22Rv1 (cell line): ENCODE results near the gene GLTP.

ENCODE experiments used
- H3K27ac ChIP-seq: fragments of 450-650 bp; 2 replicates; pipeline ENCODE4 v1.5.1; 2017
- ZFX ChIP-seq: fragments of 450-650 bp; IDR thresholded peaks from 2 replicates; pipeline ENCODE4 v1.6.1; 2017; ENCODE audit warnings: antibody characterized with exemption, borderline replicate concordance
- TF ChIP-seq, protein P1 (sequence below): fragments of 450-650 bp; IDR thresholded peaks from 2 replicates; pipeline ENCODE4 v1.5.1; 2017; ENCODE audit warnings: mild to moderate bottlenecking

The GLTP gene

GRCh38 chr12:109847142-109847735 lies 33.1 kb downstream of the GLTP start:
- TF ChIP-seq ZFX = no peak
- TF ChIP-seq, protein P1, sequence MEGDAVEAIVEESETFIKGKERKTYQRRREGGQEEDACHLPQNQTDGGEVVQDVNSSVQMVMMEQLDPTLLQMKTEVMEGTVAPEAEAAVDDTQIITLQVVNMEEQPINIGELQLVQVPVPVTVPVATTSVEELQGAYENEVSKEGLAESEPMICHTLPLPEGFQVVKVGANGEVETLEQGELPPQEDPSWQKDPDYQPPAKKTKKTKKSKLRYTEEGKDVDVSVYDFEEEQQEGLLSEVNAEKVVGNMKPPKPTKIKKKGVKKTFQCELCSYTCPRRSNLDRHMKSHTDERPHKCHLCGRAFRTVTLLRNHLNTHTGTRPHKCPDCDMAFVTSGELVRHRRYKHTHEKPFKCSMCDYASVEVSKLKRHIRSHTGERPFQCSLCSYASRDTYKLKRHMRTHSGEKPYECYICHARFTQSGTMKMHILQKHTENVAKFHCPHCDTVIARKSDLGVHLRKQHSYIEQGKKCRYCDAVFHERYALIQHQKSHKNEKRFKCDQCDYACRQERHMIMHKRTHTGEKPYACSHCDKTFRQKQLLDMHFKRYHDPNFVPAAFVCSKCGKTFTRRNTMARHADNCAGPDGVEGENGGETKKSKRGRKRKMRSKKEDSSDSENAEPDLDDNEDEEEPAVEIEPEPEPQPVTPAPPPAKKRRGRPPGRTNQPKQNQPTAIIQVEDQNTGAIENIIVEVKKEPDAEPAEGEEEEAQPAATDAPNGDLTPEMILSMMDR = no peak
- no peak overlapping the region for H3K27ac ChIP-seq

GRCh38 chr12:109845824-109846205 lies 34.5 kb downstream of the GLTP start:
- no peak overlapping the region for H3K27ac ChIP-seq
- TF ChIP-seq, protein P1 = no peak
- no peak for TF ChIP-seq ZFX

DNA sequence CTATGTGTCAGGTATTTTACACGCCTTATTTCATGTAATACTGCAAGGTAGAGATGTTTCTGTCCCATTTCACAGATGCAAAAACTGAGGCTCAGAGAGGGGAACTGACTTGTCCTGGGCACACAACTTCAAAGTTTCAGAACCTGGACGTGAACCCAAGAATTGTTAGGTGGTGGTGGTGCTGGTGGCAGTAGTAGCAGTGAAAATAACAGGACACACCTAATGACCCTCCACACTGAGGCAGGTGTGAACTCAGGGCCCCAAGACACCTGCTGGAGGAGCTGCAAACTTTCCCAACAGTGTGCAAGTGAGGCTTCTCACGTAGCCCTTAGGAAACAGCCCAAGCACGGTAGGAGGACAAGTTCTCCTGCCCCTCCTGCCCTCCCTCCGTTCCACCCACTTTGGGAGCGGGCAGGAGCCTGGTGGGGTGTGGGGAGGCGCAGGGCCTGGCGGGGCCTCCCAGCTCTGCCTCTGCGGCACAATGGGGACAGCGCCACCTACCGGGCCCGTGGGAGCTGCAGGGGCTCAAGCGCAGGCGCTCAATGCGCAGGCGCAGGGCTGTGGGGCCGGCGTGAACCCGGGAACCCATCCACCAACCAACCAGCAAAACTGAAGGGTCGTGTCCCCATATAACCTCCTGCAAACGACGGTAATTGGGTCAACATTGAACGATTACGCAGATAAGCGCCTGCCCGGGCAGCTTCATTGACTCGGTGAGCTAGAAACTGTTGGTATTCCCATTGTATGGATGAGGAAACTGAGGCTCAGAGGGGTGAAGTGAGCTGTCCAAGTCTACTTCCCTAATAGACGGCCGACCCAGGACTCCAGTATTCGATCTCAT lies 35.1 kb downstream of the GLTP start:
- TF ChIP-seq, protein P1 = peak; percentile 100
- no peak for TF ChIP-seq ZFX
- H3K27ac ChIP-seq = no peak overlapping the region

DNA sequence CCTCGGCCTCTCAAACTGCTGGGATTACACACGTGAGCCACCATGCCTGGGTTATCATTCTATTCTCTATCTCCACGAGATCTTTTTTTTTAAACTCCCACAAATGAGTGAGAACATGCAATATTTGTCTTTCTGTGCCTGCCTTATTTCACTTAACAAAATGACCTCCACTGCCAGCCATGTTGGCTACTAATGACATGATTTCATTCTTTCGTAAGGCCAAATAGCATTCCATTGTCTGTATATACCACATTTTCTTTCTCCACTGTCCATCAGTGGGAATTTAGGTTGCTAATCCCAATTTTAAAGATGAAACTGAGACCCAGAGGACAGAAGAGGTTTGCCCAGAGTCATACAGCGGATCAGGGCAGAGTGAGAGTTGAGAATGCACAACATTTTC lies 36.2 kb downstream of the GLTP start:
- no peak for TF ChIP-seq ZFX
- TF ChIP-seq, protein P1 = no peak
- no peak overlapping the region for H3K27ac ChIP-seq

DNA sequence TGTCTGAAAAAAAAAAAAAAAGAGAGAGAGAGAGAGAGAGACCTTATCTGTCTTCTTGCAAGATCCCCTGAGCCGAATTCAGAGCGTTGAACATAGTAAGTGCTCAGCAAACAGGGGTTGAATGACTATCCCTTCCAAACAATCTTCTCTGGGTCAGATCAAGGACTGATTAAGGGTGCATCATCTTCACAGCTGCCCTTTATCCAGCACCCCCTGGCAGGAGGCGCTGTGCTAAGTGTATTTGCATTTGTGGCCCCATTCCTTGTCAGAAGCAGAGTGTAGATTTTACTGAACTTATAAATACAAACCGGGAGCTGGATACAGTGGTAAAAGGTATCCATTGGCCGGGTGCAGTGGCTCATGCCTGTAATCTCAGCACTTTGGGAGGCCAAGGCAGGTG lies 38.3 kb downstream of the GLTP start:
- TF ChIP-seq, protein P1 = no peak; the same call in 1 of the 2 replicates
- TF ChIP-seq ZFX = no peak
- no peak overlapping the region for H3K27ac ChIP-seq

DNA sequence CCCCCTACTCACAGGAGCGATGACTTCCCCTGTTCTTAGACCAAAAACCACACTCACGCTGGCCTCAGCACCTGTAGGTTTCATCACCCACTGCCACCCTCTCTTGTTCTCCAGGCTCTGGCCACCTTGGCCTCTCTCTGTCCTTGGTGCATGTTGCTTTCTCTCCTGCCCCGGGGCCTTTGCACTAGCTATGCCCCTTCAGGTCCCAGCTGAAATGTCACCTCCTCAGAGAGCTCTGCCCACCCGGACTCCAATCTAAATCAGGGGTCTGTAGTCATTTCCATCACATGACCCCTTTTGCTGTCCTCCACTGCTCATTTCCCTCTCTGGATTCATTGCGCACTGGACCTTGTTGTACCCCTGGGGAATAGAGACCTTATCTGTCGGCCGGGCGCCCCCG lies 39.0 kb downstream of the GLTP start:
- TF ChIP-seq, protein P1 = peak; percentile 44
- TF ChIP-seq ZFX = no peak
- H3K27ac ChIP-seq = no peak overlapping the region
